Activated CD4-positive, alpha-beta T cell treated with anti-CD3 and anti-CD28 coated beads, Interleukin-2, amount 10 ng/mL, durations not matched to agents 7 days and 5 days (primary cell): Measurements from ENCODE around the gene SMG5. TPM values are rescaled to one million over a fixed set of nuclear protein-coding genes. Genes with fewer than 3 reads are reported as not detected.
"Not testable (repeated sequence)": the region's sequence is repeated elsewhere in the genome, so short reads cannot be mapped to it uniquely, and the experiment has no call there.

Experiments
- CTCF ChIA-PET: fragments of 350-600 bp; sonication (Branson Sonifier 250); formaldehyde crosslinking; loops from one replicate; lab custom pipeline; 2021; ENCODE audit warnings: antibody characterized with exemption; lab: Charles Lee
- POLR2A ChIA-PET: fragments of 350-600 bp; sonication (Branson Sonifier 250); formaldehyde crosslinking; loops from one replicate; lab custom pipeline; 2021; ENCODE audit warnings: antibody characterized with exemption; lab: Charles Lee
- DNase-seq: peaks from one replicate; pipeline ENCODE4 v3.0.0-alpha.2; 2020
- H3K27ac Mint-ChIP-seq: one replicate; pipeline ENCODE4 v1.8.0; 2021; ENCODE audit warnings: mild to moderate bottlenecking, moderate library complexity, mixed read lengths
- H3K27me3 Mint-ChIP-seq: one replicate; pipeline ENCODE4 v1.8.0; 2021; ENCODE audit warnings: mixed read lengths
- H3K36me3 Mint-ChIP-seq: one replicate; pipeline ENCODE4 v1.8.0; 2021; ENCODE audit warnings: low read depth, mixed read lengths
- H3K4me1 Mint-ChIP-seq: one replicate; pipeline ENCODE4 v1.8.0; 2021; ENCODE audit warnings: mixed read lengths
- H3K4me3 Mint-ChIP-seq: one replicate; pipeline ENCODE4 v1.8.0; 2021; ENCODE audit warnings: mild to moderate bottlenecking, moderate library complexity, mixed read lengths
- H3K9me3 Mint-ChIP-seq: one replicate; pipeline ENCODE4 v1.8.0; 2021; ENCODE audit warnings: mixed read lengths
- total RNA-seq, 2 experiments: library from RNA; stranded (reverse); gene quantifications; one replicate each; pipeline ENCODE4 v1.2.3, GENCODE V29; 2021

SMG5 gene
- total RNA-seq, 2 experiments from 2014 or later = 68.0 to 68.1 TPM

- Mint-ChIP-seq H3K36me3 (peaks cover 48% of the 10 kb centered on the region), H3K9me3 (no peaks in the 10 kb centered on the region), H3K27me3 (no peaks in the 10 kb centered on the region), H3K27ac (peak overlapping the region; percentile 70), H3K4me3 (no peak overlapping the region), H3K4me1 (peaks cover 64% of the 10 kb centered on the region)
- no peak for DNase-seq
- POLR2A ChIA-PET = no interaction called here
- CTCF ChIA-PET = interaction anchor here (0.6 to 1.3 kb wide), 3 partner anchors 31 to 156 kb away, joined by 3 to 4 read pairs (median 3); no protein-coding TSS in a partner anchor
These were observed 62.4 kb downstream of the SMG5 start for GRCh38 chr1:156220226-156220625.

- Mint-ChIP-seq H3K9me3 (no peaks in the 10 kb centered on the region), H3K36me3 (peaks cover 54% of the 10 kb centered on the region), H3K27ac (peak overlapping the region; percentile 92), H3K4me3 (peak overlapping the region; percentile 64), H3K4me1 (peaks cover 69% of the 10 kb centered on the region), H3K27me3 (no peaks in the 10 kb centered on the region)
- DNase-seq = peak; percentile 58
- ChIA-PET CTCF (interaction anchor here (0.6 to 2.7 kb wide), 8 partner anchors 21 to 121 kb away, joined by 3 to 8 read pairs (median 3); partner anchors contain the start of gene SLC25A44), POLR2A (interaction anchor here (0.9 to 1.2 kb wide), 2 partner anchors 21 to 24 kb away, joined by 3 to 4 read pairs; partner anchors contain the start of gene SLC25A44)
These were observed 64.8 kb downstream of the SMG5 start for GRCh38 chr1:156217871-156218270.

- Mint-ChIP-seq H3K36me3 (peaks cover 50% of the 10 kb centered on the region), H3K27ac (peak overlapping the region; percentile 9), H3K4me1 (peaks cover 65% of the 10 kb centered on the region)
- POLR2A ChIA-PET, H3K9me3 Mint-ChIP-seq, H3K4me3 Mint-ChIP-seq, DNase-seq, H3K27me3 Mint-ChIP-seq: not testable (repeated sequence)
- CTCF ChIA-PET = interaction anchor here (0.7 kb wide), 1 partner anchor 9 kb away, joined by 4 read pairs; no protein-coding TSS in a partner anchor
These were observed 66.1 kb downstream of the SMG5 start for GRCh38 chr1:156216361-156217086.

- peak overlapping the region; percentile 90 for H3K4me3 Mint-ChIP-seq
- H3K36me3 Mint-ChIP-seq = peaks cover 57% of the 10 kb centered on the region
- H3K4me1 Mint-ChIP-seq = peaks cover 51% of the 10 kb centered on the region
- DNase-seq = no peak
- peak overlapping the region; percentile 87 for H3K27ac Mint-ChIP-seq
- CTCF ChIA-PET = interaction anchor here (0.6 to 6.9 kb wide), 6 partner anchors 12 to 69 kb away, joined by 4 to 30 read pairs (median 5); no protein-coding TSS in a partner anchor
- H3K27me3 Mint-ChIP-seq = no peaks in the 10 kb centered on the region
- no peaks in the 10 kb centered on the region for H3K9me3 Mint-ChIP-seq
- POLR2A ChIA-PET = no interaction called here
These were observed 68.4 kb downstream of the SMG5 start for GRCh38 chr1:156214024-156214748.

- Mint-ChIP-seq H3K4me1 (peaks cover 52% of the 10 kb centered on the region), H3K36me3 (peaks cover 61% of the 10 kb centered on the region), H3K9me3 (no peaks in the 10 kb centered on the region), H3K27me3 (no peaks in the 10 kb centered on the region), H3K27ac (peak overlapping the region; percentile 98), H3K4me3 (peak overlapping the region; percentile 90)
- DNase-seq = no peak
- POLR2A ChIA-PET = interaction anchor here (1.0 to 1.4 kb wide), 4 partner anchors 8 to 59 kb away, joined by 3 to 8 read pairs (median 6); partner anchors contain the start of gene SLC25A44
- CTCF ChIA-PET = interaction anchor here (1.3 to 6.9 kb wide), 7 partner anchors 12 to 68 kb away, joined by 4 to 30 read pairs (median 6); partner anchors contain the start of gene SLC25A44
These were observed 69.0 kb downstream of the SMG5 start for GRCh38 chr1:156213644-156213966.

GRCh38 chr1:156212833-156213643 is 69.6 kb downstream of the SMG5 start, which contains the start of gene PMF1:
PMF1 (plus strand) TSS chr1:156213007; CDS start chr1:156213016, 9 bp downstream.
- DNase-seq = peak; percentile 98
- no peaks in the 10 kb centered on the region for H3K9me3 Mint-ChIP-seq
- CTCF ChIA-PET = interaction anchor here (0.5 to 6.9 kb wide), 9 partner anchors 8 to 68 kb away, joined by 4 to 30 read pairs (median 6); partner anchors contain the start of gene SLC25A44
- H3K36me3 Mint-ChIP-seq = peaks cover 61% of the 10 kb centered on the region
- POLR2A ChIA-PET = interaction anchor here (0.6 to 1.4 kb wide), 6 partner anchors 9 to 59 kb away, joined by 3 to 8 read pairs (median 4); partner anchors contain the start of gene SLC25A44
- peak within 1 kb of the TSS; percentile 98 for H3K27ac Mint-ChIP-seq
- H3K4me3 Mint-ChIP-seq = peak within 1 kb of the TSS; percentile 90
- H3K4me1 Mint-ChIP-seq = peaks cover 50% of the 10 kb centered on the region
- H3K27me3 Mint-ChIP-seq = no peaks in the 10 kb centered on the region

- Mint-ChIP-seq H3K36me3 (peaks cover 63% of the 10 kb centered on the region), H3K27me3 (no peaks in the 10 kb centered on the region)
- CTCF ChIA-PET = interaction anchor here (1.3 to 6.9 kb wide), 6 partner anchors 9 to 67 kb away, joined by 5 to 30 read pairs (median 6); partner anchors contain the start of gene SLC25A44
These were observed 70.5 kb downstream of the SMG5 start for GRCh38 chr1:156212130-156212529.

GRCh38 chr1:156211243-156211642 is 71.4 kb downstream of the SMG5 start:
- no peaks in the 10 kb centered on the region for H3K9me3 Mint-ChIP-seq
- peak overlapping the region; percentile 98 for H3K27ac Mint-ChIP-seq
- ChIA-PET POLR2A (no interaction called here), CTCF (interaction anchor here (0.9 to 6.9 kb wide), 4 partner anchors 14 to 18 kb away, joined by 3 to 30 read pairs (median 4); no protein-coding TSS in a partner anchor)
- H3K36me3 Mint-ChIP-seq = peaks cover 62% of the 10 kb centered on the region
- H3K27me3 Mint-ChIP-seq = no peaks in the 10 kb centered on the region
- H3K4me1 Mint-ChIP-seq = peaks cover 38% of the 10 kb centered on the region
- no peak overlapping the region for H3K4me3 Mint-ChIP-seq
- DNase-seq = no peak

More at GRCh38 chr1:156212130-156212529, 70.5 kb downstream of the SMG5 start:
- Mint-ChIP-seq H3K27ac (peak overlapping the region; percentile 98), H3K9me3 (no peaks in the 10 kb centered on the region), H3K4me3 (peak overlapping the region; percentile 90), H3K4me1 (peaks cover 41% of the 10 kb centered on the region)
- POLR2A ChIA-PET = interaction anchor here (0.6 to 1.4 kb wide), 4 partner anchors 10 to 15 kb away, joined by 3 to 8 read pairs (median 4); no protein-coding TSS in a partner anchor
- no peak for DNase-seq

- peaks cover 23% of the 10 kb centered on the region for H3K4me1 Mint-ChIP-seq
- peaks cover 40% of the 10 kb centered on the region for H3K36me3 Mint-ChIP-seq
- ChIA-PET CTCF (interaction anchor here (0.6 kb wide), 1 partner anchor 39 kb away, joined by 4 read pairs; no protein-coding TSS in a partner anchor), POLR2A (no interaction called here)
- DNase-seq = no peak
- no peak overlapping the region for H3K4me3 Mint-ChIP-seq
- no peak overlapping the region for H3K27ac Mint-ChIP-seq
- H3K9me3 Mint-ChIP-seq = no peaks in the 10 kb centered on the region
- H3K27me3 Mint-ChIP-seq = no peaks in the 10 kb centered on the region
These were observed 77.9 kb downstream of the SMG5 start for GRCh38 chr1:156204686-156205085.

GRCh38 chr1:156203331-156203730 is 79.3 kb downstream of the SMG5 start:
- no peak for DNase-seq
- H3K4me1 Mint-ChIP-seq = peaks cover 31% of the 10 kb centered on the region
- no peak overlapping the region for H3K27ac Mint-ChIP-seq
- H3K36me3 Mint-ChIP-seq = peaks cover 40% of the 10 kb centered on the region
- no peak overlapping the region for H3K4me3 Mint-ChIP-seq
- POLR2A ChIA-PET = interaction anchor here (0.6 kb wide), 1 partner anchor 39 kb away, joined by 3 read pairs; no protein-coding TSS in a partner anchor
- CTCF ChIA-PET = interaction anchor here (0.6 kb wide), 1 partner anchor 95 kb away, joined by 3 read pairs; no protein-coding TSS in a partner anchor
- H3K27me3 Mint-ChIP-seq = no peaks in the 10 kb centered on the region
- no peaks in the 10 kb centered on the region for H3K9me3 Mint-ChIP-seq

GRCh38 chr1:156200044-156200443 is 82.6 kb downstream of the SMG5 start:
- ChIA-PET CTCF (interaction anchor here (0.7 to 2.2 kb wide), 7 partner anchors 13 to 54 kb away, joined by 3 to 9 read pairs (median 3); partner anchors contain the start of gene PMF1), POLR2A (interaction anchor here (2.3 kb wide), 1 partner anchor 13 kb away, joined by 8 read pairs; the partner anchor contains the start of gene PMF1)
- H3K9me3 Mint-ChIP-seq = no peaks in the 10 kb centered on the region
- peaks cover 42% of the 10 kb centered on the region for H3K36me3 Mint-ChIP-seq
- no peaks in the 10 kb centered on the region for H3K27me3 Mint-ChIP-seq
- H3K4me1 Mint-ChIP-seq = peaks cover 58% of the 10 kb centered on the region
- no peak overlapping the region for H3K27ac Mint-ChIP-seq
- no peak for DNase-seq
- H3K4me3 Mint-ChIP-seq = no peak overlapping the region
